Activated CD8-positive, alpha-beta T cell treated with anti-CD3 and anti-CD28 coated beads for 36 hours (primary cell): ENCODE data around the gene PLD6. TPM values are rescaled to one million over a fixed set of nuclear protein-coding genes. Genes with fewer than 3 reads are reported as not detected.

ENCODE experiments used
- ATAC-seq: fragments of 200-7000 bp; cut with Tn5 transposase; one replicate; pipeline ENCODE4 v1.10.0; 2021; ENCODE audit warnings: mild to moderate bottlenecking, moderate library complexity
- CTCF ChIA-PET: fragments of 350-600 bp; sonication (Branson Sonifier 250); formaldehyde crosslinking; loops from one replicate; lab custom pipeline; 2021; ENCODE audit warnings: antibody characterized with exemption; lab: Charles Lee
- POLR2A ChIA-PET: fragments of 350-600 bp; sonication (Branson Sonifier 250); formaldehyde crosslinking; loops from one replicate; lab custom pipeline; 2021; ENCODE audit warnings: antibody characterized with exemption; lab: Charles Lee
- DNase-seq: peaks from one replicate; pipeline ENCODE4 v3.0.0-alpha.2; 2020
- H3K27ac Mint-ChIP-seq: one replicate; pipeline ENCODE4 v1.8.0; 2021; ENCODE audit warnings: mild to moderate bottlenecking, mixed read lengths
- H3K27me3 Mint-ChIP-seq: one replicate; pipeline ENCODE4 v1.8.0; 2021; ENCODE audit warnings: mixed read lengths
- H3K36me3 Mint-ChIP-seq: one replicate; pipeline ENCODE4 v1.8.0; 2021; ENCODE audit warnings: low read depth, mixed read lengths
- H3K4me1 Mint-ChIP-seq: one replicate; pipeline ENCODE4 v1.8.0; 2021; ENCODE audit warnings: low read depth, mixed read lengths
- H3K4me3 Mint-ChIP-seq: one replicate; pipeline ENCODE4 v1.8.0; 2021; ENCODE audit warnings: mild to moderate bottlenecking, moderate library complexity, mixed read lengths
- H3K9me3 Mint-ChIP-seq: one replicate; pipeline ENCODE4 v1.8.0; 2021; ENCODE audit warnings: mixed read lengths
- CTCF ChIP-seq: fragments of 200-600 bp; IDR thresholded peaks from one replicate; pipeline ENCODE4 v1.8.0; 2022; ENCODE audit warnings: antibody characterized with exemption, mild to moderate bottlenecking
- intact Hi-C: fragments of 100-400 bp; cut with micrococcal nuclease; formaldehyde crosslinking; loops from one replicate; pipeline ENCODE4 v1.10.0; 2022
- total RNA-seq, 2 experiments: library from RNA; stranded (reverse); gene quantifications; one replicate each; pipeline ENCODE4 v1.2.3, GENCODE V29; 2021

Gene PLD6
- total RNA-seq, 2 experiments from 2014 or later: 6.1 to 6.2 TPM

- H3K36me3 Mint-ChIP-seq: peaks cover 3% of the 10 kb centered on the region
- DNase-seq (no peak), ATAC-seq (no peak)
- ChIA-PET POLR2A (no interaction called here), CTCF (interaction anchor here (0.8 kb wide), 1 partner anchor 66 kb away, joined by 3 read pairs; no protein-coding TSS in a partner anchor)
- no peak overlapping the region for H3K27ac Mint-ChIP-seq
- no peaks in the 10 kb centered on the region for H3K27me3 Mint-ChIP-seq
- H3K9me3 Mint-ChIP-seq: no peaks in the 10 kb centered on the region
- TF ChIP-seq CTCF: no peak
- intact Hi-C loops: no loop called here
- peaks cover 36% of the 10 kb centered on the region for H3K4me1 Mint-ChIP-seq
- peak overlapping the region; percentile 90 for H3K4me3 Mint-ChIP-seq
Measured at GRCh38 chr17:17239832-17240231, 33.7 kb upstream of the PLD6 start.

DNA sequence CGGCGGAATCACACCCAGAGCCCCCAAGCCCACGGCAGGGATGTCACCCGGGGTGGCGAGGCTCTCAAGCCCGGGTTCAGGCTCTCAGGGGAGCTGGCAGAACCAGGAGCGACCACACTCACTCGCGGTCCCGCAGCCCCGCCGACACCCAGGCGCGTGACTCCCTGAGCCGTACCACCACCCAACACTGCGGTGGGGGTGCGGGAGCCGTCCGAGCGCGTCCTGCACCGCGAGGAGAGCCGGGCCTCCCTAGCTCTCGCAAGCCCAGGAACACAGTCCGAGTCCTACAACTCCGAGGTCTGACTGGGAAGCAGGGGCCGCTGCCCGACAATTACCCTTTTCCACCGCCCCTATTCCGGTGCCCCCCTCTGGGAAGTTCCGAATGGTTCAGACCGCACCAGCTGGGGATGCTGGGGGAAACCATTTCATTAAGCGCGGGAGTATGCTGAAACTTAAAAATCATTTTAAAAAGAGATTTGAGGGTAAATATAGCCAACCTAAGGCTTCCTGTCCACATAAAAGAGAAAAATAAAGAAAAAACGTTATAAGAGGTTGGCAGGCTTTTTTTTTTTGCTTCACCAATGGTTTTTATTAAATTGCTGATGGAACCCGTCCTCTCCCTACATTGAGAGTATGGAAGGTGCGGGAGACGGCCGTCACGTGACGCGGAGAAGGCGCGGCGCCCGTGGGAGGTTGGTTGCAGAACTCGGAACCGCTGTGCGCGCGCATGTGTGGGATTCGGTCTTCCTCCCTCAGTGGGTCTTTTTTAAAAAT lies 31.1 kb upstream of the PLD6 start, which contains the start of gene FLCN:
Gene FLCN, minus strand, starts transcription at position 143 of the 774 bp plus-strand sequence. CDS start 9,031 bp downstream, outside the sequence.
- POLR2A ChIA-PET: interaction anchor here (0.7 to 2.5 kb wide), 8 partner anchors 11 to 63 kb away, joined by 3 to 12 read pairs (median 4); no protein-coding TSS in a partner anchor
- ATAC-seq (peak; percentile 92), DNase-seq (peak; percentile 91)
- intact Hi-C loops: no loop called here
- TF ChIP-seq CTCF: no peak
- H3K9me3 Mint-ChIP-seq: no peaks in the 10 kb centered on the region
- peak within 1 kb of the TSS; percentile 90 for H3K4me3 Mint-ChIP-seq
- H3K27me3 Mint-ChIP-seq: no peaks in the 10 kb centered on the region
- H3K4me1 Mint-ChIP-seq: peaks cover 36% of the 10 kb centered on the region
- peak within 1 kb of the TSS; percentile 95 for H3K27ac Mint-ChIP-seq
- CTCF ChIA-PET: no interaction called here
- peaks cover 3% of the 10 kb centered on the region for H3K36me3 Mint-ChIP-seq

GRCh38 chr17:17236295-17237025 lies 30.3 kb upstream of the PLD6 start:
- DNase-seq (peak; percentile 6), ATAC-seq (no peak)
- ChIA-PET POLR2A (interaction anchor here (0.5 to 2.5 kb wide), 10 partner anchors 10 to 683 kb away, joined by 3 to 12 read pairs (median 4); partner anchors contain the start of gene PLD6), CTCF (interaction anchor here (1.0 to 1.8 kb wide), 5 partner anchors 33 to 245 kb away, joined by 3 to 8 read pairs (median 4); no protein-coding TSS in a partner anchor)
- Mint-ChIP-seq H3K27me3 (no peaks in the 10 kb centered on the region), H3K9me3 (no peaks in the 10 kb centered on the region), H3K4me1 (peaks cover 36% of the 10 kb centered on the region), H3K27ac (peak overlapping the region; percentile 95), H3K4me3 (peak overlapping the region; percentile 90), H3K36me3 (peaks cover 3% of the 10 kb centered on the region)
- intact Hi-C loops: no loop called here
- TF ChIP-seq CTCF: no peak

DNA sequence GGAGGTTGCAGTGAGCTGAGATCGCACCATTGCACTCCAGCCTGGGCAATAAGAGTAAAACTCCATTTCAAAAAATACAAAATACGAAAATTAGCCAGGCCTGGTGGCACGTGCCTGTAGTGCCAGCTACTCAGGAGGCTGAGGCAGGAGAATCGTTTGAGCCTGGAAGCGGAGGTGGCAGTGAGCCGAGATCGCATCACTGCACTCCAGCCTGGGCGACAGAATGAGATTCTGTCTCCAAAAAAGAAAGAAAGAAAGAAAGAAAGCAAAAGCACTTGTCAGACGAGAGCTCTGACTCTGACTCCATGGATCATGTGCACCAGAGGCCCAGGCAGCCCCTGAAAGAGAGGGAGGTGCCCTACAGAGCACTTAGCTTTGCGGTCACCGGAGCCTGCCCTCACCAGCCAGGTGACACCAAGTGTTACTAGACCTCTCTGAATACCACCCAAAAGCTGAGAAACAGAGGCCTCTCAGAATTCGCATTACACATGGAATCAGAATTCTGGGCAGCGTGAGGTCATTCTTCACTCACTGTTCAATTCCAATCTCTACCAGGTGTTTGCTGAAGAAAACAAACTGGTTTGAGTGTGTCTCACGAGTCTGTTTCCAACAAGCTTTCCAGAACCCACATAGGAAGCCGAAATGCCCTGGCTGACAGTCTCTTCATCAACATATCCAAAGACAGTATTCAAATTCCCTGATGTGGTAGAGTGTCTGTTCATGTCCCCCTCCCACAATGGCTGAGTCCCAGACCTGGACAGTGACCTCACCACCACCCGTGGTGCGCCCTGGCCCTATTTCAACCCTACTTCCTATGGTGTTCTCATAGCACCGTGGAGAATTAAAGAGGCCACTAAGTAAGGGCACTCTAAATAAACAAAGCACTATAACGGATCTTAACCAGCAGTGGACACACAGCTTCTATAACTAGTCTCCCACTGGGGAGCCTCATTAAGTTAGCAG lies 29.4 kb upstream of the PLD6 start:
- Mint-ChIP-seq H3K36me3 (peaks cover 5% of the 10 kb centered on the region), H3K27ac (peak overlapping the region; percentile 60), H3K27me3 (no peaks in the 10 kb centered on the region), H3K4me1 (peaks cover 36% of the 10 kb centered on the region), H3K9me3 (no peaks in the 10 kb centered on the region), H3K4me3 (peak overlapping the region; percentile 90)
- ChIA-PET POLR2A (interaction anchor here (0.5 to 2.5 kb wide), 8 partner anchors 9 to 682 kb away, joined by 3 to 12 read pairs (median 4); partner anchors contain the start of gene PLD6), CTCF (interaction anchor here (1.0 to 1.8 kb wide), 5 partner anchors 34 to 244 kb away, joined by 3 to 8 read pairs (median 4); no protein-coding TSS in a partner anchor)
- TF ChIP-seq CTCF: no peak
- DNase-seq (peak; percentile 45), ATAC-seq (no peak)
- intact Hi-C loops: no loop called here
